ENCODE measurements around the gene ADCY5.
"Not testable (repeated sequence)": the region's sequence is repeated elsewhere in the genome, so short reads cannot be mapped to it uniquely, and the experiment has no call there.

ADCY5 gene

DNA sequence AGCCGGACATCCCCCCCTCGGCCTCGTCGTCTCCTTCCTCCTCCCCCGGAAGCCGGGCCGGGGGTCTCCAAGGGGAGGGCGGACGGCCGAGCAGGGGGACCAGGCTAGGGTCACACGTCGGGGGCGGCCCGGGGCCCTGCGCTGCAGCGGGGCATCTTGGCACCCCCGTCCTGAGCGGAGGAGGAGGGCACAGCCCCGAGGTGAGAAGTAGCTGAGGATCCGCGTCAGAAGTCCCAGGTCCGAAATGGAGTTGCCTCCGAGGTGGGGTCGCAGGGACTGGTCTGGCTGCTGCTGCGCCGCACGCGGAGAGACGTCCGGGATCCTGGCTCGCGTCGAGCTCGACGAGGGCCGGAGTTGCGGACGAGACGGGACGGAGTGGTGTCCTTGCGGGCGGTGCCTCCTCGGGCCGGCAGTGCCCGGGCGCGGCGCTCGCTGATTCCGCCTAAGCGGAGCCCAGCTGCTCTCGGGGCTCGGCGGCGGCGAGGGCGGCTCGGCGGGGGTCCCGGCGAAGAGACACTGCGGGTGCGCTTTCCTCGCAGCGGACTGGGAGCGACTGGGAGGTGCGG, at the start of gene ADCY5:
Gene ADCY5 (minus strand): TSS at position 555 of the 566 bp plus-strand sequence. CDS start 545 bp downstream, at position 10.
- no peak for FAIRE-seq

DNA sequence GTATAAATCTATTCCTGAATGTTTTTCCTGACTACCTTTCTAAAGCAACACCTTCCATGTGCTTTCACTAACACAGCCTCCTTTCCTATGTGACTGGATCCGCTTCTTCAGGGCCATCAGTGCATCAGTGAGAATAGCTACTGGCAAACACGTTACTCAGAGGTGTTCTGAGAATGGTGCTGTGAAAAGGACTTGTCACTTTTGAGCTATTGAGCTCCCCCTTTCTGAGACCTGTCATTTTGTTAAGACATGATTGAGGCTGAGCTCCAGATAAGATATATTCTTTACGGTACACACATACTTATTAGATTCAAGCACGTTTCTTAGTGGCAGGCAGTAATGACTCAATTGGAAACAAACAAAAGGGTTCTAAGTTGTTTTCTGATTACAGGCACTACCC, 45.0 kb upstream of the ADCY5 start:
- no peak for FAIRE-seq

DNA sequence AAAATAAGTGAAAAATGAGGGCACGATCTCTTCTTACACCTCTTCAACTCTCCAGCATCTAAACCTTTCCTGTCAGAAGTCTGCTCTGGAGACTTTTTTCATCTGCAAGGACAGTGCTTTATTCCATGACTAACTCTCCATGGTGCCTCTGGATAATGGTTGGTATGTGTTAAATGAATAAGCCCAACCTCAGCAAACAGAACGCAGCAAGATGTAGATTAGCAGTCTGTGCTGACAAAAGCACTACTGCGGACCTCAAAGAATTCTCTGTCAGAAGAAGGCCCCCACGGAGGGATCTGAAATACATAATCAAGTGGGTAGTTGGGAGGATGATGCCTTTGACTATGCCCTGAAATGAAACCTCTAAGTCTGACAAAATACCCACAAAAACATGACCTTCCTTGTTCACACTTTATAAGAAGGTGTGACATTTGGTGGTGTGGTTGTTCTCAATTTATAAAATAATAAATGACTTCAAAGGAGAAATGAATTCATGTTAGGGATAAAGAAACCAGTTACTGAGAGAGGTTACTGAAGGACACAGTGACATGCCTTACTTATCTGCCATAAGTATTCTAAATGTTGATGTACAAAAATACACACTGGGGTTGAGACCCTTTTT, 43.2 kb upstream of the ADCY5 start:
- FAIRE-seq, result no peak

DNA sequence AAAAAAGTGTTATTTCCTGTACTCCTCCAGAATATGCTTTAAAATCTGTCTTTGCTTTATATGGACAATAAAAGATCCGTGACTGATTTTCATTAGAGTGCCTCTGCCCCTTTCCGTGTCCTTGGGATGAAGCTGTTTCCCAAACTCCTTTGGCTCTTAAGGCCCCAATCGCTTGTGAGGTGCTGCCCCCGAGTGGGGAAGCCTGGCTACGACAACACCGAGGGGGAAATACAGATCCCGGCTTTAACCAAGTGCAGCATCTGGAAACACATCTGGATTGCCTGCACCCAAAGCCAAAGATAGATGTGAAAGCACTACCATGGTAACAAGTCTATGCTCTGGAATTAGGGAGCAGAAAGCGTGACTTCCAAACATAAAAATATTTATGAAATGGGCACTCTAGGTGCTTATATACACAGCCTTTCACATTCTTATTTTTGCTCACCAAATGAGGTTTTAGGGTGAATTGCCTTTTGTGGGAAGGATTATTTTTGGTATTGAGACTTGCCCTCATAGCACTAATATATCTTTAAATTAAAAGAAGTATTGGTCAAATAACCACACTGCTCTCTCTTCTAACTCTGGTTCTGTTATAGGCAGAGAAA, 40.6 kb upstream of the ADCY5 start:
- peak; percentile 31 for FAIRE-seq

DNA sequence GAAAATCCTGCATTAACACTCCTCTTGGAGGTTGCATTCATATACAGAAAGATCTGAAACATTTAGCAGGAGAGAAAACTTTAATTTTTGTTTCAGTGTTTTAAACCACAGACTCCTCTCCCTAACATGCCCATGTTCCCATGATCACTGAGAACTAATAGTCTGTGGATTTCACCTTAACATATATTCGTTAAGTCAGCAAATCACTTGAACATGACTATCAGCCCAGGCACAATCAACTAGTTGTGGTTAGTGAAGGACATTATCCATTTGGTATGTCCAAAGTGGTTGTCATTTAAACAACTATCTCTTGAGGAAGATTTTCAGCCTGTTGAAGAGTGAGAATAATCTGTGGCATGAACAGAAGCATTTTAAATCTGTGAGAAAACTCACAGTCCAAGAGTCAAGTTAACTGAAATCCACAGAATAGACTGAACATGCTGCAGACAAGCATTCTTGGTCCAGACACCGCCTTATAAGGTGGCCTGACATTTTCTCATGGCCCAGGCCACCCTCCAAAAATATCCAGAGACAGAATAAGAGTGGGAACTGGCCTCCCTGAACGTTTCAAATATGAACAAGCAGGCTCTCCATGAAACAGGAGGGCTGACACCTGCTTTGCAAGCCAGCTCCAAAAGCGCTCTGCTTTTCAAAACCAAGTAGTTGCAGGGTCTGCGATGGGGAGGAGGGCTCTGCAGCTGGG, 39.9 kb upstream of the ADCY5 start:
- no peak for FAIRE-seq

DNA sequence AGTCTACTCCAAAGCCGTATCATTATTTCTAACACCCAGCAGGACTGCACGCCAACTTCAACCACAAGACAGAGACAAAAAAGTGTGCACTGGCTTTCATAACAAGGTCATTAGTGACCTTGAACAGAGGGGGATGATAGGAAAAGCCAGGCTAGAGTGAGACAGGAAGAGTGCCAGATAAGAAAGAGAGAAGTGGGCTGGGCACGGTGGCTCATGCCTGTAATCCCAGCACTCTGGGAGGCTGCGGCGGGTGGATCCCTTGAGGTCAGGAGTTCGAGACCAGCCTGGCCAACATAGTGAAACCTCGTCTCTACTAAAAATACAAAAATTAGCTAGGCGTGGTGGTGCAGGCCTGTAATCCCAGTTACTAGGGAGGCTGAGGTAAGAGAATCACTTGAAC, 38.2 kb upstream of the ADCY5 start:
- not testable (repeated sequence) for FAIRE-seq

DNA sequence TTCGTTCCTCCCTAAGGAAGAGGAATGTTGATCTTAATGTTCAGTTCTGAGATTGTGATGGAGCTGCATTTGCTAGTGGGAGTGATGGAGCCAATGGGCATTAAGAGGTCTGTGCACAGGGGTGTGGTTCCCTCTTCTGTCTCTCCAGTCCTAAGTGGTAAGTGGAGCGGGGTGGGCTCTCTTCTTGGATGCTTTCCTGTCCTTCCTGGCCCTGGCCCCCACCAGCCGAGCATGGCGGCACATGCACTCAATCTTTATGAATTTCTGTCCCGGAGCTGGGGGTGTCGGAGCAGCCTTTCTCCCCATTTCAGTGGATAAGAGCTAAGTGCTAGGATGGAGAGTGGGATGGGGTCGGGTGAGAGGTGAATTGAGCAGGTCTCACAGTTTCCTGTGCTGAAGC, 37.6 kb upstream of the ADCY5 start:
- FAIRE-seq, result no peak

DNA sequence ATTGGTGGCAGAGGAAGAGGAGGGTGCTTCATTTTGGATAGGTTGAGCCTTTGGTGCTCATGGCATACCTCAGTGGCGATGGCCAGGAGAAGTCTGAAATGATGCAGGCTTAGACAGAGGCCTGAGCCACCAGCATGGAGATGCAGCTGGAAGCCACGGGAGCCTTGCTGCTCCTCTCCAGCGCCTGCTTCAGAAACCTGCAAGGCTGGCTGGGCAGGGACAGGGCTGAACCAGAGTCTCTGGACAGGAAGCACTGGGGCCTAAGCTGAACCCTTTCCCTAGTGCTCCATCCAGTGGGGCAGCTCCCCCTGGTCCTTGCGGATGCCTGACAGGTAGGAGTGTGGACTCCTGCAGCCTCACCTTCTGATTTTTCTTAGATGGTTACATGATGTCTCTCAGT, 36.7 kb upstream of the ADCY5 start:
- FAIRE-seq, result no peak

DNA sequence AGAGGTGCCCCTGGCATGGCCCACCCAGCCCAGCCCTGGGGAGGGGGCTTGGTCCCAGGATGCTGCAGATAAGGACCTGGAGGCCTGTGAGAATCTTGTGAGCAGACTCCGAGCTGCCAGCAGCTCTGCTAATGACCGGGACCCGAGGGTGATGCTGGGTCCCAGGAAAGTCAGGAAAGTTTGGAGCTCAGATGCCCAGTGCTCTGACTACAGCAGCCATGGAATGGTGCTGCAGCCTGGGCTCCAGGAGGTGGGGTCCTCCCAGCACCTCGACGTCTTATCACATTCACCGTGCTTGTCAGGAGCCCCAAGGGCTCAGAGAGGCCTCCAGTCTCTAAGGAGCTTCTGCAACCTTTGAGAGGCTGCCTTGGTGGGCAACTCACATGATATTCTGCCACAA, 34.3 kb upstream of the ADCY5 start:
- no peak for FAIRE-seq

DNA sequence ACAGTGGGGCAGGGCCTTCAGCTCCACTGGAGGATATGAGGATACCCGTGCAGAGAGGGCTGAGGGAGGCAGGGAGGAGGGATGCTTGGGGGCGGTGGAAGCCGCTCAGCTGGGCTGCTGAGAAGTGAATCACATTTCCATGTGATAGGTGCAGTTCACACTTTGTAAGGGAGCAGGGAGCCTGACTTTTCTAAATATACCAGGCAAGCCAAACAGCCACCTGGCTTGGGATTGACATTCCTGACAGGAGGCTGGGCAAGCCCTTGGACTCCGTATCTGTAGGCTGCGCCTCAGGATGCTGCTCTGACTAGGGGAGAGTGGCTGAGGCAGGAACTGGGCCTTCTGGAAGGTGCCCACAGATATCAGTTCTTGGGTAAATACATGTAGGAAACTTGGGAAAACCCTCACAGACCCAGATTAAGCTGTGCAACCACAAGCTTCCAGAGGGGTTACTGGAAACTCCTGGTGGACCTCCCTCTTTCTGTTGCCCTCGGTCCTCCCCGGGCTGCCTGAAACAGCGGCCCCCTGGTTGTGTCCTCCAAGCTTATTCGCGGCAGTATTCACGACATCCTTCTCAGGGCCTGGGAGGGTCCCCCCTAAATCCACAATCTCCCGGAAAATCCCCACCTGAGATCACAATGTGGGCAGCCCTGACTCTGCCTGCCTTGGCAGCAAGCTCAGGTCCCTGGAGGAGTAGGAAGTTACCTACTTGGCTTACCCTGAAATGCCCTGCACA, 33.0 kb upstream of the ADCY5 start:
- FAIRE-seq, result no peak

DNA sequence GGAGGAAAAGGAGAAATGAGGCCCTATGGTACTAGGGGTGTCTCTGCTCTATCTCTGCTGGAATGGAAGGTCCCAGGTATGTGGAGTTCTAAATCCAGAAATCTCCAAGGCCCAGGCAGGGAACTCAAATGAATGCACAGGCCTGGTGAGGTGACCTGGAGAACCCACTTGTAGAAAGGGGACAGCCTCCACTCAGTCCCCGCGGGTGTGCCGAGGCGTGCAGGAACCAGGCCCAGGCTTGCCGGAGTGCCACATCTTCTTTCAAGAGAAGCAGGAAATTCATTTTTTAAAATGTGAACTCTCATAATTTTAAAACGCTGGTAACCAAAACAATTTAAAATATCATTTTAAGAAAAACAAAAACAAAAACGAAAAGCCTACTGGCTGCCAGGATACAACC, 32.2 kb upstream of the ADCY5 start:
- no peak for FAIRE-seq

DNA sequence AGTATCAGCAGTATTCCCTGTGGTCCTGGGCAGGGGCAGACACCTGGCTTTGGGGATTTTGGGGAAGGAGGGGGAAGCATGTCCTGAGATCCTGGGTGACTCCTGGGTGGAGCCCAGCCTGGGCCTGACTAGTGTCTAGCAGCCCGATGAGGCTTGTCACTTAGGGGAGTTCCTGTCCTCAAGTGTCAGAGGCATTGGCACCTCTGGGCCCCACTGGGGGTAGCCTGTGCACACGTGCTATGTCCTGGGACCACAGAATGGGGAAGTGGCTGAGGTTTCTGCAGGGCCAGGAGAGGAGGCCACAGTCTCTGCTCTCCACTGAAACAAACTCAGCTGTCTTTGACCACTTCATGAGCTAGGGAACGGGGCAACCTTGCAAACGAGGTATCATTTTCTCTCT, 31.5 kb upstream of the ADCY5 start:
- FAIRE-seq, result no peak

DNA sequence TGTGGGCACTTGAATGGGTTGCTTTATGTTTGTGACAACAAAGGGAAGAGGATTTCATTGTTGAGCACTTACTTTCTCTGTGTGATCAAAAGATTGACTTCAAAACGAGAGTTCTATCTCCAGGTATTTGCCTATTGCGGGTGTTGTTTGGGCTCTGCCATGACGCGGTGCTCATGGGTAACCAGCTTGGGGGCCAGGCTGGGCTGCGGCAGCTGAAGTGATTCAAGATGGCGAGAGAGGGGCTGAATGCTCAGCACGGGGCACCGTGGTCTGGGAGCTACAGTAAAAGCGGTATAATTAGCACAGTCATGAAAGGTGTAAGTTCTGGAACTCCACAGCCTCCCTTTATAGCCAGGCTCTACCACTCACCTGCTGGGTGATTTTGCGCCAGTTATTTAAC, 31.0 kb upstream of the ADCY5 start:
- FAIRE-seq, result no peak

DNA sequence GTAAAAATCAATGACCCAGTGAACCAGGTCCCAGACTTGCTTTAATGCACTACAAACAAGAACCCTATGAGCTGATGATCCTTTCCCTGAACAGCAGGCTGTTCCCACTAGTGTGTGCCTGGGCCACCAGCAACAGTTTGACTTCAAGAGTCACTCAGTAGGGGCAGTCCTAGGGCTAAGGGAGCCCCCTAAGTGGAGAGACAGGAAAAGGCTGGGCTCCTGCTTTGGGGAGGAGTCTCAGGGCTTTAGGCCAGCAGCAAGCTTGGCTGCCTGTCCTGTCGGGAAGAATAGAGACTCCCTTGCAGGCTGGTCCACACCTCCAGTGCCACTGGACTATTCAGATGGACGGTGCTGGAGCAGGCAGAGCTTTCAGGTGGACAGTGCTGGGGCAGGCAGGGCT, 29.4 kb upstream of the ADCY5 start:
- no peak for FAIRE-seq

DNA sequence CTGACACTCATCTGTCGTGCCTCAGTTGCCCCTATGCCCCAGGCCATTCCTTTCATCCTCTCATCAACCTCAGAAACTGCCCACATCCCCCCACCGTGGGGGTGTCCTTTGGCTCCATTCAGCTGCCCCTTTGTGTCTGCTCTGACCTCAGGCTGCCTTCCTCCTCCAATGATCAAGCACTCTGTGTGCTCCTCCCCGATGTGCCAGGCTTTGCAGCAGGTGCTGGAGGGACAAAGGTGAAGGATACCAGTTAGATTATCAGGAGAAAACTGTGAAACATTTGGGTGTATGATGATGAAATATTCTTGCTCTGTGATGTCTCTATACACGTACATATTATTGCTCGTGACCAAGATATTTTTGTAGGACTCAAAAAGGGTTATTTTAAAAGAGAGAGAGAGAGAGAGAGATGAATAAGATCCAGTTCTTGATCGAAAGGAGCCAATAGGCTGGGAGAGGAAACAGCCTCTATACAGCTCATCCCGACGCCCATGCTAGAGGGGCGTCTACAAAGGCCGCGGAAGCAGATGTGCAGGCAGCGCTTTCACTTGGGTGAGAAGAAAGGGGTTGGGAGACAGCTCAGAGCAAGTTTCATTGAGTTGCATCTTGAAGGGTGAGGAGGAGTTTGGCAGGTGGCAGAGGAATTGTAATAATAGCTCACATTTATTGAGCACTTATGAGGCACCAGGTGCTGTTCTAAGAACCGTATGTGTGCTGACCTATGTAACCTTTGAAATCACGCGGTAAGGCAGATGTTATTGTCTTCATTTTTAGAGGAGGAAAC, 28.3 kb upstream of the ADCY5 start:
- no peak for FAIRE-seq

DNA sequence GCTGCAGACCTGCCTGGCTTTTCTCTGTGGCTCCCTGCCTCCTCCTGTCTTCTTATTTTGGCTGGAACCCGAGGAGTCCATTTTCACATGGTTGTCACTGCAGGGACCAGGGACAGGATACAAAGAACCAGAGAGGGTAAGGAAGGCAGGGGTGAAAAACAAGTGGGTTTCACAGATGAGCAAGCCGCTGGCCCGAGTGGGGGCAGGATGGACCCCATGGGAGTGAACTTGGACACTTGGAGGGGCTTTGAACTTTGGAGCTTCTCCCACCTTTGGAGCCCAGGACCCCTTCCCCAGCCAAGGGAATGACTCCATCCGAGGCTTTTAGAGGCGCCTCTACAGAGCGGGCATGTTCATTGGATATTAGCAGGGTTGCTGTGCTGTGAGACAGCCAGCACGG, 26.9 kb upstream of the ADCY5 start:
- FAIRE-seq, result no peak

DNA sequence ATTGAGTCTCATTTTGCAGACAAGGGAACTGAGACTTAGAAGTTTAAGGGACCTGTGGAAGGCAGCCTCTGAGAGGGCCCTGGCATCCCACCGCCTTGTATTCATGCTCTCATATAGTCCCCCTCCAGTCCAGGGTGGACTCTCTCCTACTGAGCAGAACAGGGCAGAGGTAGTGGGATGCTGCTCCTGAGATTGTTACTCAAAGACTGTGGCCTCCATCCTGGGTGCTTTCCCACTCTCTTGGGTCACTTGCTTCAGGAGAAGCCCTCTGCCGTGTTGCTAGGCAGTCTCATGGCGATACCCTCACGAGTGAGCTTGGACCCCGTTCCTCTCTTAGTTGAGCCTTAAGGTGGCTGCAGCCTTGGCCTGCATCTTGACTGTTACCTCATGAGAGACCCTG, 22.2 kb upstream of the ADCY5 start:
- FAIRE-seq, result no peak

DNA sequence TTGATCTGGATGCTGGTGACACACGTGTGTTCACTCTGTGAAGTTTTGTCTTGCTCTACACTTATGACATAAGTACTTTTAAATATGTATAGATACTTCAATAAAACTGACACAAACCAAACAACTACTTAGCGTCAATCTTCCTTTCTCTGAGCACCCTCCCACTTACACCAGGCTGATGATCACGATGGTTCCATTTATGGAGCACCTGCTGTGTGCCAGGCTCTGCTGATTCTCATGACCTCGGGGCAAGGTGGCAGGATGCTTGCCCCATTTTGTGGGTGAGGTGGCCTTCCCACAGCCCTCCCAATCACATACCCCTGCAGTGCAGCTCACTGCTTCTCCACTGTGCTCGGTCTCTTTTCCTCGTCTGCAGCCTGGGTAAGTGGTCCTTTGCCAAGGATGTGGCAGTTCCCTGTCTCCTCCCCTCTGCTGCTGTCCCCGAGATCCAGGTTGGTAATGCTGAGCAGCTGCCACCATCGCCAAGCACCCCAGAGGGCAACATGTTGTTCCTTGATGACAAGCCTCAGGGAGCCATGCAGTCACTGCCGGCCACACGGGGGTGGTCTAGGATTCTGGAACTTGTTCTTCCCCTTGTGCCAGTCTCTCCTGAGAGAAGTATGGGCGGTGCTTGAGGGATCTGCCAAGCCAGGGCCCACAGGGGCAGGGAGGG, 20.6 kb upstream of the ADCY5 start:
- no peak for FAIRE-seq

DNA sequence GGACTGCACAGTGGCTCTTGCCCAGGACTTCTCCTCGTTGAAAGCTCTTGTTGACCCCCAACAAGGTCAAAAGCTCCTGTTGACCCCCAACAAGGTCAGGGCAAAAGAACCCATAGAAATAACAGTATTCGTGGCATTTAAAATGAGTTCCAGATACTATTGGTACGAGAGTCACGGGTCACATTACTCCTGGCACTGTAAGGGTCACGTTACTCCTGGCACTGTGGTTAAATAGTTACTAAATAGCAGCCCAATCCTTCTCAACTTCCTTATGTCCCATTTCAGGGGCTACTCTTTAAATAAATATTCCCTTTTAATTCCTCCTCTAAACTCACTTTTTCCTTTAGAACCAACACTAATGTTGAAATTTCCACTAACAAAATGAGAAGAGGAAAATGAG, 18.2 kb upstream of the ADCY5 start:
- no peak for FAIRE-seq

DNA sequence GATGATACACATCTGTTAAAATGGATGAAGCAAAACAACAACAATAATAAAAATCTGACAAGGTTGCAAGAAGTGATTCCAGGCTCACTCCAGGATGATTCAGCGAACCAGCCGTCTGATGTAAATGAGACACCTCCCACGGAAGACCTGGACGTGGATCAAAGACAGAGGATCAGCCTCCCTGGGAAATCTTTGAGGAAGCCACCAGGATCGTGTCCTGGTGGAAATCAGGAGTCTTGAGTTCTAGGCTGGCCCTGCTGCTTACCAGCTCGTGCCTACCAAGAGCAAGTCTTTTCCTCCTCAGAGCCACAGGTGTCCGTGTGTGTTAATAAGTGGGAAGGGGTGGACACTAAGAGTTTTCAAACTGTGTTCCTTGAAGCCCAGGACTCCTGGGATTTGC, 15.3 kb upstream of the ADCY5 start:
- no peak for FAIRE-seq

DNA sequence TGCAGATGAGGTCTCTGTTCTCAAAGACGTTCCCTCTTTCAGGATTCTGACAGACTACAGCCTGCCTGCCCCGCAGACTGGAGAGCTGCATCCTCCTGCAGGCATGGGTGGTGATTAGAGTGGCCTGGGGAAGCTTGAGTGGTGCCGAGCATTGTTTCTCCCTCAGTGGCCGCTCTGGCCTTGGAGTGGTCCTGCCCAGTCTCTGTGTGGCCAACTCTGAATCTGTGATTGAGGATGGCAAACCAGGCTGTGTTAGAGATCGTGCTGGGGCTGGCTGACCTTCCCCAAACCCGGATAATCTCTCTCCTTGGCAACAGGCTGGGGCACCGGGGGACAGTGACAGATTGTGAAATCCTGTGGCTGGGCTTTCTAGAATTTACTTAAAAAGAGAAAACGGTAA, 11.0 kb upstream of the ADCY5 start:
- FAIRE-seq, result no peak

DNA sequence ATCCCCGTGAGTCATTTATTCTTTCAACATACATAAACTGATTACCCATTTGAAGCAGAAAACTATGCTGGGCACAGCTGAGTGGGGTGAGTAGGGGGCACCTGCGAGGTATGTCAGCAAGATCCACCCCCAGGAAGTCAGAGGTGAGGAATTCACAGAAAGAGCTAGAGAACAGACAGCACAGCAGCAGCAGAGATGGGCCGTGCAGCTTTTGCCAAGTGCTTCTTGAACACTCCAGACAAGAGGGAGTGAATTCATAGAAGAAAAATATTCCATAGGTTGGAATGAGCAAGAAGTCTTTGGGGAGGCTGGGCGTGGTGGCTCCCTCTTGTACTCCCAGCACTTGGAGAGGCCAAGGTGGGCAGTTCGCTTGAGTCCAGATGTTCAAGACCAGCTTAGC, 9.4 kb upstream of the ADCY5 start:
- FAIRE-seq, result no peak

Measured in endometrium (tissue), 2 donors.